Hematopoietic multipotent progenitor cell treated with erythropoietin and hydrocortisone succinate and interleukin-3 and kit ligand, for 6 days (in vitro differentiated cells): ENCODE results near the gene EFNB3.

Experiments
- DNase-seq: peaks from one replicate; pipeline ENCODE4 v3.0.0-alpha.2; 2015

The EFNB3 gene, protein sequence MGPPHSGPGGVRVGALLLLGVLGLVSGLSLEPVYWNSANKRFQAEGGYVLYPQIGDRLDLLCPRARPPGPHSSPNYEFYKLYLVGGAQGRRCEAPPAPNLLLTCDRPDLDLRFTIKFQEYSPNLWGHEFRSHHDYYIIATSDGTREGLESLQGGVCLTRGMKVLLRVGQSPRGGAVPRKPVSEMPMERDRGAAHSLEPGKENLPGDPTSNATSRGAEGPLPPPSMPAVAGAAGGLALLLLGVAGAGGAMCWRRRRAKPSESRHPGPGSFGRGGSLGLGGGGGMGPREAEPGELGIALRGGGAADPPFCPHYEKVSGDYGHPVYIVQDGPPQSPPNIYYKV

DNA sequence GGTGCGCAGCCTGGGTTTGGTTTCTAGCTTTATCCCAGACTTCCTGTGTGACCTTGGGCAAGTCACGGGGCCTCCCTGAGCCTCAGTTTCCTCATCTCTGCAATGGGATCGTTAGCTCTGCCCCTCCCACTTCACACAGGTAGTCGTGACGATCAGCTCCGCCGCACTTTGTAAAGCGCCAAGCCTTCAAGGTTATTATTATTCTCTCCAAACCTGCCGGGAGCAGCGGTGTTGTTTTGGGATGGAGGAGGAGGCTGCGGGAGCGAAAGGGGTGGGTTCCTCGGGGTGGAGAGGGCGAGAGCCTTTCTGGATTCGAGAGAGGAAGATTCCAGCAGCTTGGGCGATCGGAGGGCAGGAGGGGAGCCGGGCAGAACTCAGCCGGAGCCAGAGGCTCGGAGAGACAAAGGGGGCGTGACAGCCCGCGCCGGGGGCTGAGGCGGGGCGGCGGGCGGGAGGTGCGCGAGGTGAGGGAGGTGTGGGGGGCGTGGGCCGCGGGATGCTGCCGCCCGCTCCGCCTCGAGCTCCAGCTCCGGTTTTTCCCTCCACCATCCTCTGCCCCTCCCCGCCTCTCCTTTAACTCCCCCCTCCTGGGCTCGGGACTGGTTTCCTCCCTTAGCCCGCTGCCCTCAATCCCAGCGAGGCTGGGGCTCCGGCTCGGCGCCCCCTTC is at the start of gene EFNB3:
Gene EFNB3 (plus strand): TSS at position 602 of the 668 bp plus-strand sequence. CDS start 397 bp downstream, outside the sequence.
- no peak for DNase-seq

DNA sequence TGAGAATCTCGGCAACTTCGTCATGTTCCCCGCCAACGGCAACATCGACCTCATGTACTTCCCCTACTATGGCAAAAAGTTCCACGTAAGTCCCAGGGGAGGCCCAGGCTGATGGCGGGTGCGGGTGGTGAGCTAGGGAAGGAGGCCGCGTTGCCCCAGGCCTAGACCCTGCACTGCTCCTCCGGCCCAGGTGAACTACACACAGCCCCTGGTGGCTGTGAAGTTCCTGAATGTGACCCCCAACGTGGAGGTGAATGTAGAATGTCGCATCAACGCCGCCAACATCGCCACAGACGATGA is 49.5 kb upstream of the EFNB3 start:
- DNase-seq = no peak

DNA sequence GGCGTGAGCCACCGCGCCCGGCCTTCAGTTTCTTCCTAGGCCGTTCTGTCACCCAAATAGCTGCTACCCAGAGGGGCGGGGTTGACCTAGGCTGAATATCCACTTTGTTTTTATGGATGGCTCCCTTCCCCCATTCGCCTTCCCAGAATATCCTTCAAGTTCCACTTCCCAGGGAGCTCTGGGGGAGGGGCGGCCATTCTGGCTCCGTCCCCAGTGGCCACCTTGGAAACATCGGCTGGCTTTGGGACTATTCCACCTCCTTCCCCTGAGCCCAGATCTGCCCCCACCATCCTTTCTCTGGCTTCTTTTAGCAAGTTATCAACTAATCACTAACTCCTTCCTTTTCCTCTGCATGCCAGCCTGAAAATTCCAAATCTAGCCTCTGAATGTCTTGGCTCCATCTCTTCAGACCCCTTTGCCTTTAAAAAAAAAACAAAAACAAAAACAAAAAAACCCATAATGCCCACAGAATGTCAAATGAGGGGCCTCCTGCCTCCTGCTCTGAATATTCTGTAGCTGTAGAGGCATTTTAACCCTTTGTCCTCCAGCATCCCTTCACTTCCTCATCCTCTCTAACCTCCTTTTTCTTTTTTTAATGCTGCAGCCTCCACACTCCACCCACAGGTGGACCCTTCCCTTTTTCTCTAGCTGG is 47.9 kb upstream of the EFNB3 start:
- DNase-seq = no peak

GRCh38 chr17:7667656-7668406 is 37.2 kb upstream of the EFNB3 start:
- no peak for DNase-seq

DNA sequence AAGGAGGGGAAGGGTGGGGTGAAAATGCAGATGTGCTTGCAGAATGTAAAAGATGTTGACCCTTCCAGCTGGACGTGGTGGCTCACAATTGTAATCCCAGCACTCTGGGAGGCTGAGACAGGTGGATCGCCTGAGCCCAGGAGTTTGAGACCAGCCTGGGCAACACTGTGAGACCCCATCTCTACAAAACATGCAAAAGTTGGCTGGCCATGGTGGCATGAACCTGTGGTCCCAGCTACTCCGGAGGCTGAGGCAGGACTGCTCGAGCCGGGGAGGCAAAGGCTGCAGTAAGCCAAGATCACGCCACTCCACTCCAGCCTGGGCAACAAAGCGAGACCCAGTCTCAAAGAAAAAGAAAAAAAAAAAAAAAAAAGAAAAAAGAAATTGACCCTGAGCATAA is 36.5 kb upstream of the EFNB3 start:
- DNase-seq = no peak

DNA sequence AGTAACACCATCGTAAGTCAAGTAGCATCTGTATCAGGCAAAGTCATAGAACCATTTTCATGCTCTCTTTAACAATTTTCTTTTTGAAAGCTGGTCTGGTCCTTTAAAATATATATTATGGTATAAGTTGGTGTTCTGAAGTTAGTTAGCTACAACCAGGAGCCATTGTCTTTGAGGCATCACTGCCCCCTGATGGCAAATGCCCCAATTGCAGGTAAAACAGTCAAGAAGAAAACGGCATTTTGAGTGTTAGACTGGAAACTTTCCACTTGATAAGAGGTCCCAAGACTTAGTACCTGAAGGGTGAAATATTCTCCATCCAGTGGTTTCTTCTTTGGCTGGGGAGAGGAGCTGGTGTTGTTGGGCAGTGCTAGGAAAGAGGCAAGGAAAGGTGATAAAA is 31.8 kb upstream of the EFNB3 start:
- DNase-seq = peak; percentile 63

DNA sequence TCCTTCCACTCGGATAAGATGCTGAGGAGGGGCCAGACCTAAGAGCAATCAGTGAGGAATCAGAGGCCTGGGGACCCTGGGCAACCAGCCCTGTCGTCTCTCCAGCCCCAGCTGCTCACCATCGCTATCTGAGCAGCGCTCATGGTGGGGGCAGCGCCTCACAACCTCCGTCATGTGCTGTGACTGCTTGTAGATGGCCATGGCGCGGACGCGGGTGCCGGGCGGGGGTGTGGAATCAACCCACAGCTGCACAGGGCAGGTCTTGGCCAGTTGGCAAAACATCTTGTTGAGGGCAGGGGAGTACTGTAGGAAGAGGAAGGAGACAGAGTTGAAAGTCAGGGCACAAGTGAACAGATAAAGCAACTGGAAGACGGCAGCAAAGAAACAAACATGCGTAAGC is 30.1 kb upstream of the EFNB3 start:
- DNase-seq = no peak

GRCh38 chr17:7676533-7676932 is 28.5 kb upstream of the EFNB3 start:
- DNase-seq = no peak

GRCh38 chr17:7677388-7678067 is 27.5 kb upstream of the EFNB3 start:
- DNase-seq = no peak

DNA sequence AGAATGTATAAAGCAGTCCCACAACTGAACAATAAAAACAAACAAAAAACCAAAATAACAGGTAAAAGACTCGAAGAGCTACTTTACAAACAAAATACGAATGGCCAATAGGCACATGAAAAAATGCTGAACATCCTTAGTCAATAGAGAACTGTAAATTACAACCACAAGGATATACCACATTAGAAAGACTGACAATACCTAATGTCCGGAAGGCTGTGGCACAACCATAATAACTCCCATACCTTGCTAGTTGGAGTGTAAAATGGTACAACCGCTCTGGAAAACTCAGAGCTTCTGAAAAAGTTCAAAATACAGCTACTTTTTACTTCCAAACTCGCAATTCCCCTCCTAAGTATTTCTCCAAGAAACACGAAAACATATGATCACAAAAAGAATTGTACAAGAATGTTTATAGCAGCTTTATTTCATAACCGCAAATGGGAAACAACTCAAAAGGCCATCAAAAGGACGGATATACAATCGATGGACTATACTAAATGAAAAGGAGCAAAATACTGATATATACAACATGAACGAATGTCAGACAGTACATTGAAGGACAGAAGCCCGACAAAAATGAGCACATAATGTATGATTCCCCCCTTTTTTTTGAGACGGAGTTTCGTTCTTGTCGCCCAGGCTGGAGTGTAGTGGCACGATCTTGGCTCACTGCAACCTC is 20.0 kb upstream of the EFNB3 start:
- no peak for DNase-seq

DNA sequence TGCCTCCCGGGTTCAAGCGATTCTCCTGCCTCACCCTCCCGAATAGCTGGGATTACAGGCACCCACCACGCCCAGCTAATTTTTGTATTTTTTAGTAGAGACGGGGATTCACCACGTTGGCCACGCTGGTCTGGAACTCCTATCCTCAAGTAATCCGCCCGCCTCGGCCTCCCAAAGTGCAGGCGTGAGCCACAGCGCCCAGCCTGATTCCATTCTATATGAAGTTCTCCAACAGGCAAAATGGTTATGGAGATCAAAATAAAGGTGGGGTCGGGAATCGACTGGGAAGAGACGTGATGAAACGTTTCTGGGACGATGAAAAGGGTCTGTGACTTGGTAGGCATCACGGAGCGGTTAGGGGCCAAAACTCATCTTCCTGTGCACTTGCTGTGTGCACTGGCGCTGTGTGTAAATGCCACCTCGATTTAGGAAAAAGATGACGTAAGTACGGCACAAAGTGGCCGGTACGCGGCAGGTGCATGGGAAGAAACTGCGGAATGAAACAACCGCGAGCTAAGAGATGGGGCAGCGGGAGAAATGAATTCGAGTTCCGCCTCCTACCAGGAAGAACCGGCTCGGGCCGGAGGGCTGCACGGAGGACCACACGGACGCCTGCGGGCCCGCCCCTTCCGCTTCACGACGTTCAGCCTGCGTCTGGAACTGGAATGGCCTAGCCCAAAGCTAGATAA is 19.3 kb upstream of the EFNB3 start:
- DNase-seq = peak; percentile 95

DNA sequence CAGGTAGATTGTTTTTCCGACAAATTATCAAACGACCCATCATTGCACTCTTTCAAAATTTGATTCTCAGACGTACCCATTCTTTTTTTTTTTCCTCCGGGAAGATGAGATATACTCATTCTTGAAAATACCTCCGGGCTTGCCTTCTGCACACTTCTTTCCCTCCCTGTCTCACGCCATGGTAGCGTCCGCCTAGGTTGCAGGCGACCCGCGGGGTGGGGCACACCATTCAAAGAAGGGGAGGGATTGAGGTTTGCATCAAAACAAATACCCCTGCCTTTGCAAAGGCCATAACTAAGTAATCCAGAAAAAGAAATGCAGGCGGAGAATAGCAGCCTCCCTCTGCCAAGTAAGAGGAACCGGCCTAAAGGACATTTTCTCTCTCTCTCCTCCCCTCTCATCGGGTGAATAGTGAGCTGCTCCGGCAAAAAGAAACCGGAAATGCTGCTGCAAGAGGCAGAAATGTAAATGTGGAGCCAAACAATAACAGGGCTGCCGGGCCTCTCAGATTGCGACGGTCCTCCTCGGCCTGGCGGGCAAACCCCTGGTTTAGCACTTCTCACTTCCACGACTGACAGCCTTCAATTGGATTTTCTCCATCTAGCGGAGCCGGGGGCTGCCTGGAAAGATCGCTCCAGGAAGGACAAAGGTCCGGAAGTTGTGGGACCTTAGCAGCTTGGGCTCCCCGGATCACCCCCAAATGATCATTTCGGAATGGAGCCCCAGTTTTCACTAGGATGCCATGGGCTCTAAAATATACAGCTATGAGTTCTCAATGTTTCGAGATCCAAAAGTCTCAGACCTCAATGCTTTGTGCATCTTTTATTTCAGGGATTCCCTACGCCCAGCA is 18.6 kb upstream of the EFNB3 start:
- DNase-seq = peak; percentile 92

DNA sequence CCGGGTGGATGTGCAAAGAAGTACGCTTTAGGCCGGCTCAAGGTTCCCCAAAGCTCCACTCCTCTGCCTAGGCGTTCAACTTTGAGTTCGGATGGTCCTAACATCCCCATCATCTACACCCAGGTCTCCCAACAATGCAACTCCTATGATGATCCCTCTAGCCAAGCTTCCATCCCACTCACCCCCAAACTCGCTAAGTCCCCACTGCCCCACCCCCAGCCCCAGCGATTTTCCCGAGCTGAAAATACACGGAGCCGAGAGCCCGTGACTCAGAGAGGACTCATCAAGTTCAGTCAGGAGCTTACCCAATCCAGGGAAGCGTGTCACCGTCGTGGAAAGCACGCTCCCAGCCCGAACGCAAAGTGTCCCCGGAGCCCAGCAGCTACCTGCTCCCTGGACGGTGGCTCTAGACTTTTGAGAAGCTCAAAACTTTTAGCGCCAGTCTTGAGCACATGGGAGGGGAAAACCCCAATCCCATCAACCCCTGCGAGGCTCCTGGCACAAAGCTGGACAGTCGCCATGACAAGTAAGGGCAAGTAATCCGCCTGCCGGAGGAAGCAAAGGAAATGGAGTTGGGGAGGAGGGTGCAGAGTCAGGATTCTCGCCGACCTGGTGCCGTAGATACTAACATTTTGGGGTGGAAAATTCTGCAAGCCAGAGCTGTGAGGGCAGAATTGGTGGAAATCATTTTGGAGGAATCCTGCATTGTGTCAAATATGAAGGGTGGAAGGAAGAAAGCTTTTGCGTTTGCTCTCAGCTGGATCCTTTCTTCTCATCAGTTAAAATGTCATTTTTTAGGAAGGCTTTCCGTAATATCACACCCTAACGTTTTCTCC is 17.7 kb upstream of the EFNB3 start, which contains the start of gene TP53:
Gene TP53 (minus strand): TSS at position 419 of the 836 bp plus-strand sequence. CDS start 10,896 bp downstream, outside the sequence.
- peak; percentile 98 for DNase-seq

DNA sequence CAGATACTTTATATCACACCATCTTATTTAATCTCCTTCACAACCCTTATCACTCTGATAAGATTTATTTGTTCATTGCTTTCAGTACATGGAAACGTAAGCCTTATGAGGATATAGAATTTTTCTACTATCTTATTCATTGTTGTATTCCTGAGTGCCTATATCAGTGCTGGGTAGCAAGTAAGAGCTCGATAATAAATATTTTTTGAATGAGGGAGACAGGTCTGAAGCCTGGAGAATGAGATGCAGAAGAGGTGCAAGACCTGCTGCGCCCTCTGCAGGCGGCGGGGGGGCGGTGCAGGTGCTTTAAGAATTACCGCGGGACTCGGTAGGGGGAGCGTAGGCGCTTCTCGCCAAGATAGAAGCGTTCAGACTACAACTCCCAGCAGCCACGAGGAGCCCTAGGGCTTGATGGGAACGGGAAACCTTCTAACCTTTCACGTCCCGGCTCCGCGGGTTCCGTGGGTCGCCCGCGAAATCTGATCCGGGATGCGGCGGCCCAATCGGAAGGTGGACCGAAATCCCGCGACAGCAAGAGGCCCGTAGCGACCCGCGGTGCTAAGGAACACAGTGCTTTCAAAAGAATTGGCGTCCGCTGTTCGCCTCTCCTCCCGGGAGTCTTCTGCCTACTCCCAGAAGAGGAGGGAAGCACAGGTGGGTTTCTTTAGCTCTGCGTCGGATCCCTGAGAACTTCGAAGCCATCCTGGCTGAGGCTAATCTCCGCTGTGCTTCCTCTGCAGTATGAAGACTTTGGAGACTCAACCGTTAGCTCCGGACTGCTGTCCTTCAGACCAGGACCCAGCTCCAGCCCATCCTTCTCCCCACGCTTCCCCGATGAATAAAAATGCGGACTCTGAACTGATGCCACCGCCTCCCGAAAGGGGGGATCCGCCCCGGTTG is 16.8 kb upstream of the EFNB3 start, which contains the start of gene WRAP53:
Gene WRAP53 (plus strand): TSS at position 570 of the 900 bp plus-strand sequence. CDS start 172 bp downstream, at position 742.
- DNase-seq = peak; percentile 99

GRCh38 chr17:7688808-7689316 is 16.1 kb upstream of the EFNB3 start:
- no peak for DNase-seq

DNA sequence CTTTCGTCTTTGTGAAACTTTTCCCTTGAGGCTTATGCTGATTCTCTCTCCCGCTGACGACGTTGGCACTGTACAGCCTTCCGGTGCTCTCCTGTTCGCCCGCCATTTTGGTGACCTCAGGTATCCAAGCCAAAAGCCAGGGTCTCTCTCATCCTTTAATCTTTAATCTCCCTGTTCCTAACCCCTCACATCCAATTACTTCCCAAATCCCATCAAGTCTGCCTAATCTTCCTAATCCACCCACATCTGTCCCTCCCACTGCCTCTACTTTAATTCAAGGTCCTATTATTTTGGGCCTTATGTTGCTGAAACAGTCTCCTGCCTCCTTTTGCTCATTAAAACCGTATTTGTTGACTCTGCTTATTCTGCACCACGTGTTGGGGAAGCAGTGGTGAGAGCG is 9.4 kb upstream of the EFNB3 start:
- DNase-seq = no peak

GRCh38 chr17:7697828-7698588 is 7.0 kb upstream of the EFNB3 start:
- DNase-seq = no peak
